Smooth muscle cell (in vitro differentiated cells): ENCODE results near the gene SYNRG. TPM values are rescaled to one million over a fixed set of nuclear protein-coding genes. Genes with fewer than 3 reads are reported as not detected.
A peak's percentile ranks its signal among the peaks of the same experiment; 100 is the strongest.
"Not testable (repeated sequence)": the region's sequence is repeated elsewhere in the genome, so short reads cannot be mapped to it uniquely, and the experiment has no call there.

ENCODE experiments used
- DNase-seq: peaks from one replicate; lab custom pipeline; 2025; ENCODE audit not compliant: unreplicated experiment; lab: John Stamatoyannopoulos, UW
- H2AFZ ChIP-seq: fragments of 200-600 bp; sonication (generic); 2 replicates; pipeline ENCODE4 v1.6.0; 2016; ENCODE audit warnings: antibody characterized with exemption, low read depth, mild to moderate bottlenecking
- H3F3A ChIP-seq: fragments of 200-600 bp; sonication (generic); 2 replicates; pipeline ENCODE4 v1.6.0; 2017; ENCODE audit warnings: antibody characterized with exemption, low read depth
- H3K27ac ChIP-seq: fragments of 200-600 bp; sonication (generic); 2 replicates; pipeline ENCODE4 v1.5.1; 2016; ENCODE audit warnings: low read depth, mild to moderate bottlenecking
- H3K27me3 ChIP-seq: fragments of 200-600 bp; sonication (generic); 2 replicates; pipeline ENCODE4 v1.6.1; 2016; ENCODE audit warnings: low read depth, mild to moderate bottlenecking
- H3K36me3 ChIP-seq: fragments of 200-600 bp; sonication (generic); 2 replicates; pipeline ENCODE4 v1.5.1; 2016; ENCODE audit warnings: low read depth
- H3K4me1 ChIP-seq: fragments of 200-600 bp; sonication (generic); 2 replicates; pipeline ENCODE4 v1.5.1; 2016; ENCODE audit warnings: low read depth
- H3K4me2 ChIP-seq: fragments of 200-600 bp; sonication (generic); 2 replicates; pipeline ENCODE4 v1.6.0; 2016; ENCODE audit warnings: mild to moderate bottlenecking
- H3K4me3 ChIP-seq: fragments of 200-600 bp; sonication (generic); 2 replicates; pipeline ENCODE4 v1.5.1; 2016; ENCODE audit warnings: mild to moderate bottlenecking
- H3K79me2 ChIP-seq: fragments of 200-600 bp; sonication (generic); 2 replicates; pipeline ENCODE4 v1.6.0; 2016; ENCODE audit warnings: low read depth, mild to moderate bottlenecking
- H3K9ac ChIP-seq: fragments of 200-600 bp; sonication (generic); 2 replicates; pipeline ENCODE4 v1.6.0; 2016; ENCODE audit warnings: low read depth
- H3K9me3 ChIP-seq: fragments of 200-600 bp; sonication (generic); replicated peaks from 2 replicates; pipeline ENCODE4 v1.5.1; 2016; ENCODE audit warnings: low read depth
- H4K20me1 ChIP-seq: fragments of 200-600 bp; sonication (generic); 2 replicates; pipeline ENCODE4 v1.6.0; 2016; ENCODE audit warnings: low read depth
- WGBS: methylation state at CpG from one replicate; pipeline ENCODE4 v1.1.7; 2016; ENCODE audit warnings: low lambda C conversion rate; 5-methylcytosine and 5-hydroxymethylcytosine counted together
- polyA plus RNA-seq: library from polyadenylated mRNA; unstranded; fragments of >200 nt; fragmentation: Nextera tagmentation; extraction: Ambion mirVana; gene quantifications from 2 replicates; pipeline ENCODE4 v1.2.1, GENCODE V29; 2016
- total RNA-seq: library from RNA; depleted of rRNA; stranded (reverse); fragments of >200 nt; gene quantifications from 2 replicates; pipeline ENCODE4 v1.2.3, GENCODE V29; 2014
- TF ChIP-seq, protein P1 (sequence below): fragments of 200-600 bp; sonication (generic); IDR thresholded peaks from 2 replicates; pipeline ENCODE4 v1.5.1; 2017; ENCODE audit warnings: borderline replicate concordance, mild to moderate bottlenecking, antibody characterized with exemption; ENCODE audit not compliant: insufficient read depth, poor library complexity, severe bottlenecking

Gene SYNRG
- total and polyA plus RNA-seq, 2 experiments from 2014 or later = 16.2 to 18.9 TPM

DNA sequence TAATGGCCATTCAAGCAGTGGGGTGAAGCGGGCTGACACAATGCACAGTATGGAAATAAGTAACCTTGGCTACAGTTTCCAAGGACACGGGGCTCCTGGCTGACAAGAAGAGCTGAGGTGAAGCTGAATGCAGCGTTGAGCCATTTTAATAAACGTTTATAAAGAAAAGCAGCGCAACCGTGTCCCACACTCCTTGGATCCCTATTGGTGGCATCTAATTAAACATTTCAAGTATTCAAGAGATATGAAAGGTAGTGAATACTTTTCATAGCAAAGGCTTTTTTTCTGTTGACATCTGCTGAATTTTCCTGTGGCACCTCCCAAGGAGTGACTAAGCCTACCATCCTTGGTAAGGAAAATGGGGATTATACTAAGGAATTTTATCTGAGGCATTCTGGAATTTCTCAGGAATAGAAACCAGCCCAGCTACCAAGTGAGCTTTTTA, 93.1 kb downstream of the SYNRG start:
- Histone ChIP-seq H3K27ac (peak overlapping the region; percentile 46), H3K9ac (no peak overlapping the region), H3K4me1 (no peaks in the 10 kb centered on the region), H3K36me3 (peaks cover 6% of the 10 kb centered on the region), H3F3A (peaks cover 6% of the 10 kb centered on the region), H3K9me3 (no peaks in the 10 kb centered on the region), H3K27me3 (no peaks in the 10 kb centered on the region), H3K4me3 (no peak overlapping the region), H4K20me1 (peaks cover 33% of the 10 kb centered on the region), H2AFZ (no peak overlapping the region), H3K79me2 (peaks cover 5% of the 10 kb centered on the region), H3K4me2 (peak overlapping the region; percentile 19)
- no peak for DNase-seq
- WGBS = 77% methylated on average over 6 of the region's 6 CpGs
- TF ChIP-seq, protein P1, sequence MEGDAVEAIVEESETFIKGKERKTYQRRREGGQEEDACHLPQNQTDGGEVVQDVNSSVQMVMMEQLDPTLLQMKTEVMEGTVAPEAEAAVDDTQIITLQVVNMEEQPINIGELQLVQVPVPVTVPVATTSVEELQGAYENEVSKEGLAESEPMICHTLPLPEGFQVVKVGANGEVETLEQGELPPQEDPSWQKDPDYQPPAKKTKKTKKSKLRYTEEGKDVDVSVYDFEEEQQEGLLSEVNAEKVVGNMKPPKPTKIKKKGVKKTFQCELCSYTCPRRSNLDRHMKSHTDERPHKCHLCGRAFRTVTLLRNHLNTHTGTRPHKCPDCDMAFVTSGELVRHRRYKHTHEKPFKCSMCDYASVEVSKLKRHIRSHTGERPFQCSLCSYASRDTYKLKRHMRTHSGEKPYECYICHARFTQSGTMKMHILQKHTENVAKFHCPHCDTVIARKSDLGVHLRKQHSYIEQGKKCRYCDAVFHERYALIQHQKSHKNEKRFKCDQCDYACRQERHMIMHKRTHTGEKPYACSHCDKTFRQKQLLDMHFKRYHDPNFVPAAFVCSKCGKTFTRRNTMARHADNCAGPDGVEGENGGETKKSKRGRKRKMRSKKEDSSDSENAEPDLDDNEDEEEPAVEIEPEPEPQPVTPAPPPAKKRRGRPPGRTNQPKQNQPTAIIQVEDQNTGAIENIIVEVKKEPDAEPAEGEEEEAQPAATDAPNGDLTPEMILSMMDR = no peak

DNA sequence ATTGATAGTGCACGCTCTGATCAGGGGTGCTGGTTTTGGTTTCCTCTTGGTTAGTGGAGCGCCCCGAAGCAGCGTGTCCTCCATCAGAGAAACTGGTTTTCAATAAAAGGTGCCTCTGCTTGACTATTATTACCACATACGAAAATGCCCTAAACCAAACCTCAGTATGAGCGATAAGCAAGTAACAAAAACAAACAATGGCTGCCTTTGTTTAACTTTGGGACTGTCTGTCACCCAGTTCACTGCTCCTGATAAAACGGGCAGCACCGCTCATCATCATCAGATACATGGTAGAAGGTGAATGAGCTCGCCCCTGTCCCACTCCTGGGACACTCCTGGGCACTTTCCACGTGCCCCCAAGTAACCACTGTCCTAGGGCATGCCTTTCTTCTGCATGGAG, 95.5 kb downstream of the SYNRG start:
- H3F3A ChIP-seq = peaks cover 6% of the 10 kb centered on the region
- H3K36me3 ChIP-seq = peaks cover 6% of the 10 kb centered on the region
- H3K9ac ChIP-seq = no peak overlapping the region
- H3K27me3 ChIP-seq = no peaks in the 10 kb centered on the region
- no peaks in the 10 kb centered on the region for H3K4me1 ChIP-seq
- H3K4me2 ChIP-seq = no peak overlapping the region
- no peak overlapping the region for H3K27ac ChIP-seq
- WGBS = 88% methylated on average over 10 of the region's 10 CpGs
- peaks cover 23% of the 10 kb centered on the region for H3K79me2 ChIP-seq
- no peak overlapping the region for H3K4me3 ChIP-seq
- H4K20me1 ChIP-seq = peaks cover 52% of the 10 kb centered on the region
- TF ChIP-seq, protein P1 = no peak
- no peak for DNase-seq
- H2AFZ ChIP-seq = no peak overlapping the region
- no peaks in the 10 kb centered on the region for H3K9me3 ChIP-seq

DNA sequence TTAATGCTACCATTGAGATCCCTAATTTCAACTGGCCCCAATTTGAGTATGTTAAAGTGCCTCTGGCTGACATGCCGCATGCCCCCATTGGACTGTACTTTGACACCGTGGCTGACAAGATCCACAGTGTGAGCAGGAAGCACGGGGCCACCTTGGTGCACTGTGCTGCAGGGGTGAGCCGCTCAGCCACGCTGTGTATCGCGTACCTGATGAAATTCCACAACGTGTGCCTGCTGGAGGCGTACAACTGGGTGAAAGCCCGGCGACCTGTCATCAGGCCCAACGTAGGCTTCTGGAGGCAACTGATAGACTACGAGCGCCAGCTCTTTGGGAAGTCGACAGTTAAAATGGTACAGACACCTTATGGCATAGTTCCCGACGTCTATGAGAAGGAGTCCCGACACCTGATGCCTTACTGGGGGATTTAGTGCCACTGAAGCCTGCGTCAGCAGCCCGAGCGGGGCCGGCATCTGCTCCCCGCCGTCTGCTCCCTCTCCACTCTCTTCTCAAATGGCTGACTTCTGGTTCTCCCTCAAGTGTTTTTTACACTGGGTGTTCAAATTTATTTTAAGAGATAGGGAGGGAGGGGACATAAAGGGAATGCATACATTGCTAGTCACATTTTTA, 96.7 kb downstream of the SYNRG start:
- H3K4me3 ChIP-seq = no peak overlapping the region
- no peaks in the 10 kb centered on the region for H3K9me3 ChIP-seq
- H3K27me3 ChIP-seq = no peaks in the 10 kb centered on the region
- no peak for DNase-seq
- TF ChIP-seq, protein P1 = no peak
- H3K4me1 ChIP-seq = no peaks in the 10 kb centered on the region
- H3K9ac ChIP-seq = no peak overlapping the region
- peaks cover 32% of the 10 kb centered on the region for H3K79me2 ChIP-seq
- H3F3A ChIP-seq = peaks cover 6% of the 10 kb centered on the region
- peaks cover 63% of the 10 kb centered on the region for H4K20me1 ChIP-seq
- H3K27ac ChIP-seq = no peak overlapping the region
- H3K36me3 ChIP-seq = peaks cover 6% of the 10 kb centered on the region
- WGBS = 93% methylated on average over 24 of the region's 24 CpGs
- no peak overlapping the region for H2AFZ ChIP-seq
- H3K4me2 ChIP-seq = no peak overlapping the region

DNA sequence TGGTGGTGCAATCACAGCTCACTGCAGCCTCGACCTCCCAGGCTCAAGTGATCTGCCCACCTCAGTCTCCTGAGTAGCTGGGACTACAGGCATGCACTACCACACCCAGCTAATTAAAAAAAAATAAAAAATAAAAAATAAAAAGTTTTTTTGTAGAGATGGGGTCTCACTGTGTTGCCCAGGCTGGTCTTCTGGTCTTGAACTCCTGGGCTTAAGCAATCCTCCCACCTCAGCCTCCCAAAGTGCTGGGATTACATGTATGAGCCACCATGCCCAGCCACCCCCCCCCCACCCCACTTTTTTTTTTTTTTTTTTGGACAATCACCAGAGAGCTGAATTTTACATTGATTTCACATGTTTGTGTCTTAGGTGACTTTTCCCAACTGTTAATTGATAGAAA, 97.6 kb downstream of the SYNRG start:
- H3K79me2 ChIP-seq = peaks cover 41% of the 10 kb centered on the region
- WGBS = 100% methylated on average over 1 of the region's 1 CpG
- peaks cover 72% of the 10 kb centered on the region for H4K20me1 ChIP-seq

More for the DNA sequence above, 97.6 kb downstream of the SYNRG start:
- H3K36me3 ChIP-seq, H3K4me2 ChIP-seq, H3K9ac ChIP-seq, H3K27me3 ChIP-seq, H3K4me1 ChIP-seq, H3K4me3 ChIP-seq, H3K27ac ChIP-seq, H2AFZ ChIP-seq, DNase-seq, H3K9me3 ChIP-seq, H3F3A ChIP-seq: not testable (repeated sequence)
